IMR-90 (cell line): ENCODE results near the gene CFD. TPM values are rescaled to one million over a fixed set of nuclear protein-coding genes. Genes with fewer than 3 reads are reported as not detected.

ENCODE experiments used
- ATAC-seq: fragments of 200-7000 bp; cut with Tn5 transposase; 2 replicates; pipeline ENCODE4 v1.9.1; 2020; ENCODE audit warnings: low read depth, mild to moderate bottlenecking, moderate library complexity
- BruUV-seq: library from RNA; stranded (reverse); fragments of 400-500 nt; replicated peaks from 2 replicates; lab custom pipeline; 2021; lab: Mats Ljungman, UMichigan
- CTCF ChIA-PET: fragments of 300-600 bp; formaldehyde crosslinking; extraction: SDS; loops from one replicate; lab custom pipeline; 2021; ENCODE audit warnings: antibody characterized with exemption; lab: Yijun Ruan, JAX
- POLR2A ChIA-PET: fragments of 300-600 bp; sonication (Branson Sonifier 250); formaldehyde crosslinking; loops from one replicate; lab custom pipeline; 2022; ENCODE audit warnings: antibody characterized with exemption; ENCODE audit not compliant: unreplicated experiment; lab: Charles Lee
- DNase-seq: peaks from one replicate; pipeline ENCODE4 v3.0.0; 2013
- H2AFZ ChIP-seq: replicated peaks from 2 replicates; pipeline ENCODE3; 2013; ENCODE audit warnings: low read length, mild to moderate bottlenecking; ENCODE audit not compliant: poor library complexity
- H2AK5ac ChIP-seq: 2 replicates; pipeline ENCODE4 v1.6.1; 2013; ENCODE audit warnings: low read depth, low read length, inconsistent platforms
- H2AK9ac ChIP-seq: replicated peaks from 2 replicates; pipeline ENCODE3; 2013; ENCODE audit warnings: mild to moderate bottlenecking, low read depth, low read length, moderate library complexity; ENCODE audit not compliant: poor library complexity
- H2BK120ac ChIP-seq: 2 replicates; pipeline ENCODE4 v1.6.1; 2013; ENCODE audit warnings: low read depth, low read length, inconsistent platforms
- H2BK15ac ChIP-seq: 3 replicates; pipeline ENCODE4 v1.6.1; 2013; ENCODE audit warnings: low read depth, low read length, inconsistent platforms
- H2BK20ac ChIP-seq: 2 replicates; pipeline ENCODE4 v1.6.1; 2013; ENCODE audit warnings: low read depth, mild to moderate bottlenecking, inconsistent platforms, low read length, moderate library complexity
- H2BK5ac ChIP-seq: 2 replicates; pipeline ENCODE4 v1.6.1; 2013; ENCODE audit warnings: mild to moderate bottlenecking, low read depth, low read length, inconsistent platforms; ENCODE audit not compliant: poor library complexity, severe bottlenecking
- H3K14ac ChIP-seq: replicated peaks from 2 replicates; pipeline ENCODE4 v1.6.1; 2013; ENCODE audit warnings: low read depth, low read length, inconsistent platforms
- H3K18ac ChIP-seq: 2 replicates; pipeline ENCODE4 v1.6.1; 2013; ENCODE audit warnings: low read depth, low read length, control low read depth
- H3K23ac ChIP-seq: 2 replicates; pipeline ENCODE4 v1.6.1; 2013; ENCODE audit warnings: low read depth, low read length, inconsistent platforms
- H3K27ac ChIP-seq: 2 replicates; pipeline ENCODE4 v1.5.1; 2013; ENCODE audit warnings: mild to moderate bottlenecking, control low read depth, low read length; ENCODE audit not compliant: insufficient read depth
- H3K27me3 ChIP-seq: 2 replicates; pipeline ENCODE4 v1.6.1; 2013; ENCODE audit warnings: low read length; ENCODE audit not compliant: control insufficient read depth, insufficient read depth
- H3K36me3 ChIP-seq: 2 replicates; pipeline ENCODE4 v1.6.1; 2013; ENCODE audit warnings: low read length, mixed read lengths; ENCODE audit not compliant: control insufficient read depth, insufficient read depth
- H3K4ac ChIP-seq: 2 replicates; pipeline ENCODE4 v1.6.1; 2013; ENCODE audit warnings: low read depth, low read length, inconsistent platforms
- H3K4me1 ChIP-seq: 2 replicates; pipeline ENCODE4 v1.6.1; 2013; ENCODE audit warnings: low read length, mixed read lengths; ENCODE audit not compliant: control insufficient read depth, insufficient read depth
- H3K4me2 ChIP-seq: 2 replicates; pipeline ENCODE4 v1.6.1; 2013; ENCODE audit warnings: low read depth, mild to moderate bottlenecking, control low read depth, low read length, moderate library complexity
- H3K4me3 ChIP-seq: 2 replicates; pipeline ENCODE4 v1.5.1; 2013; ENCODE audit warnings: low read depth, mild to moderate bottlenecking, control low read depth, low read length, moderate library complexity; ENCODE audit not compliant: insufficient read depth
- H3K56ac ChIP-seq: 2 replicates; pipeline ENCODE4 v1.6.1; 2013; ENCODE audit warnings: low read length, inconsistent platforms; ENCODE audit not compliant: insufficient read depth; ENCODE audit errors: extremely low read depth
- H3K79me1 ChIP-seq, 2 experiments: 2 replicates each; pipeline ENCODE4 v1.6.1; 2013; ENCODE audit warnings: low read length in 2 of 2, inconsistent platforms in 1 of 2, low read depth in 1 of 2
- H3K9ac ChIP-seq: 2 replicates; pipeline ENCODE4 v1.6.1; 2013; ENCODE audit warnings: low read depth, low read length, control low read depth
- H3K9me1 ChIP-seq: 2 replicates; pipeline ENCODE4 v1.6.1; 2013; ENCODE audit warnings: low read length, inconsistent platforms; ENCODE audit not compliant: insufficient read depth
- H3K9me3 ChIP-seq: 2 replicates; pipeline ENCODE4 v1.6.1; 2013; ENCODE audit warnings: low read length; ENCODE audit not compliant: control insufficient read depth, insufficient read depth
- H4K20me1 ChIP-seq: 2 replicates; pipeline ENCODE4 v1.6.1; 2013; ENCODE audit warnings: low read length, inconsistent platforms; ENCODE audit not compliant: insufficient read depth
- H4K5ac ChIP-seq: 2 replicates; pipeline ENCODE4 v1.6.1; 2013; ENCODE audit warnings: mild to moderate bottlenecking, low read depth, low read length, control low read depth
- H4K8ac ChIP-seq, 2 experiments: 2 replicates each; pipeline ENCODE4 v1.6.1; 2013; ENCODE audit warnings: low read depth in 2 of 2, low read length in 2 of 2, control low read depth in 1 of 2, inconsistent platforms in 1 of 2
- H4K91ac ChIP-seq: 2 replicates; pipeline ENCODE4 v1.6.1; 2013; ENCODE audit warnings: low read depth, low read length, inconsistent platforms; ENCODE audit not compliant: insufficient read depth
- BHLHE40 ChIP-seq: fragments of 150-350 bp; IDR thresholded peaks from 2 replicates; pipeline ENCODE4 v1.6.1; 2016; ENCODE audit warnings: mild to moderate bottlenecking, low read depth, low read length
- CEBPB ChIP-seq: IDR thresholded peaks from 2 replicates; pipeline ENCODE4 v1.6.1; 2012; ENCODE audit warnings: low read depth, low read length, improper control_type of control experiment
- CHD1 ChIP-seq: IDR thresholded peaks from 2 replicates; pipeline ENCODE4 v1.6.1; 2012; ENCODE audit warnings: low read depth, low read length, improper control_type of control experiment
- FOS ChIP-seq: fragments of 150-350 bp; IDR thresholded peaks from 2 replicates; pipeline ENCODE4 v1.6.1; 2016; ENCODE audit warnings: low read depth, low read length
- MAFK ChIP-seq: IDR thresholded peaks from 2 replicates; pipeline ENCODE4 v1.6.1; 2012; ENCODE audit warnings: low read depth, low read length, improper control_type of control experiment
- MAZ ChIP-seq: IDR thresholded peaks from 2 replicates; pipeline ENCODE4 v1.6.1; 2012; ENCODE audit warnings: low read depth, mild to moderate bottlenecking, low read length, improper control_type of control experiment, moderate library complexity, borderline replicate concordance
- MXI1 ChIP-seq: IDR thresholded peaks from 2 replicates; pipeline ENCODE4 v1.6.1; 2012; ENCODE audit warnings: low read depth, mild to moderate bottlenecking, low read length, moderate library complexity, borderline replicate concordance
- NFE2L2 ChIP-seq: fragments of 150-350 bp; IDR thresholded peaks from 2 replicates; pipeline ENCODE4 v1.6.1; 2016; ENCODE audit warnings: low read depth, mild to moderate bottlenecking, low read length
- POLR2A ChIP-seq: IDR thresholded peaks from 2 replicates; pipeline ENCODE4 v1.6.1; 2012; ENCODE audit warnings: mild to moderate bottlenecking, low read depth, low read length
- RAD21 ChIP-seq: IDR thresholded peaks from 2 replicates; pipeline ENCODE4 v1.6.1; 2012; ENCODE audit warnings: low read length, improper control_type of control experiment
- RCOR1 ChIP-seq: IDR thresholded peaks from 2 replicates; pipeline ENCODE4 v1.6.1; 2012; ENCODE audit warnings: mild to moderate bottlenecking, low read length, improper control_type of control experiment; ENCODE audit not compliant: insufficient replicate concordance
- RFX5 ChIP-seq: IDR thresholded peaks from 2 replicates; pipeline ENCODE4 v1.8.0; 2012; ENCODE audit warnings: low read depth, mild to moderate bottlenecking, low read length, moderate library complexity
- SMC3 ChIP-seq: fragments of 150-350 bp; IDR thresholded peaks from 2 replicates; pipeline ENCODE4 v1.6.1; 2016; ENCODE audit warnings: low read depth, mild to moderate bottlenecking, antibody characterized with exemption, low read length, moderate library complexity
- WGBS, 2 experiments: methylation state at CpG; one replicate each; pipeline versions ENCODE4 v1.1.5 to v1.1.7; 2013; ENCODE audit warnings: missing lambda C conversion rate in 2 of 2; ENCODE audit not compliant: insufficient read length in 1 of 2; ENCODE audit errors: extremely low coverage in 2 of 2; 5-methylcytosine and 5-hydroxymethylcytosine counted together
- dilution Hi-C: fragments of 300-500 bp; cut with HindIII; formaldehyde crosslinking; loops from one replicate; pipeline ENCODE4 v1.14.3; 2018; ENCODE audit warnings: low sequenced_read_pairs; ENCODE audit not compliant: unreplicated experiment
- in situ Hi-C: fragments of 300-500 bp; cut with MboI; formaldehyde crosslinking; loops from 3 replicates; pipeline ENCODE4 v1.14.3; 2019; ENCODE audit warnings: low sequenced_read_pairs, inconsistent platforms, mixed read lengths
- intact Hi-C: fragments of 100-400 bp; cut with micrococcal nuclease; formaldehyde crosslinking; loops from 2 replicates; pipeline ENCODE4 v1.10.0; 2022
- polyA plus RNA-seq, 3 experiments: library from polyadenylated mRNA; depleted of rRNA; stranded (reverse); fragments of >200 nt; gene quantifications; 2 replicates each; pipeline ENCODE4 v1.2.3, GENCODE V29; 2012; ENCODE audit warnings: low replicate concordance in 1 of 3
- total RNA-seq: library from RNA; depleted of rRNA; stranded (reverse); fragments of >200 nt; gene quantifications from 2 replicates; pipeline ENCODE4 v1.2.3, GENCODE V29; 2012
- TF ChIP-seq, protein P1 (sequence below): fragments of 150-350 bp; IDR thresholded peaks from 2 replicates; pipeline ENCODE4 v1.6.1; 2016; ENCODE audit warnings: low read depth, mild to moderate bottlenecking, low read length, moderate library complexity, borderline replicate concordance
- TF ChIP-seq, protein P2 (sequence below): conservative IDR thresholded peaks from 2 replicates; pipeline ENCODE4 v1.5.1; 2012; ENCODE audit warnings: mild to moderate bottlenecking, low read depth, low read length, improper control_type of control experiment
- TF ChIP-seq, protein P3 (sequence below): fragments of 150-350 bp; IDR thresholded peaks from 2 replicates; pipeline ENCODE4 v1.6.1; 2017; ENCODE audit warnings: mild to moderate bottlenecking, antibody characterized with exemption, low read length, low read depth

CFD gene
- total and polyA plus RNA-seq, 2 of the 4 experiments (the other 2 are of a cell fraction): 1.4 to 2.8 TPM

DNA sequence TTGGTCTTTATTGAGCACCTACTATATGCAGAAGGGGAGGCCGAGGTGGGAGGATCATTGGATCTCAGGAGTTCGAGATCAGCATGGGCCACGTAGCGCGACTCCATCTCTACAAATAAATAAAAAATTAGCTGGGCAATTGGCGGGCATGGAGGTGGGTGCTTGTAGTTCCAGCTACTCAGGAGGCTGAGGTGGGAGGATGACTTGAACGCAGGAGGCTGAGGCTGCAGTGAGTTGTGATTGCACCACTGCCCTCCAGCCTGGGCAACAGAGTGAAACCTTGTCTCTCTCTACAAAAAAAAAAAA is 3.8 kb downstream of the CFD start:
- dilution Hi-C loops (no loop called here), in situ Hi-C loops (no loop called here), intact Hi-C loops (loop anchor here (10.0 kb wide), 1 partner anchor 198 kb away; the partner anchor contains the start of gene RNF126)
- Histone ChIP-seq H3K23ac (no peak overlapping the region), H3K14ac (no peak overlapping the region), H2AK9ac (peak overlapping the region; percentile 78), H2BK120ac (no peak overlapping the region), H3K4ac (no peak overlapping the region), H3K4me3 (no peak overlapping the region), H3K27ac (no peak overlapping the region), H2BK5ac (no peak overlapping the region), H3K9me3 (no peaks in the 10 kb centered on the region), H4K91ac (no peak overlapping the region), H3K9me1 (no peaks in the 10 kb centered on the region), H3K4me1 (peaks cover 3% of the 10 kb centered on the region; the same call in 1 of the 2 replicates), H4K8ac (no peak overlapping the region), H2AFZ (peak overlapping the region; percentile 68), H3K9ac (no peak overlapping the region), H3K79me1 (peaks cover 5 to 10% of the 10 kb centered on the region in 2 experiments; a peak in 2 of 4 replicates), H2AK5ac (0 out of 2 replicates have a peak overlapping the region, but pooled peaks have one; percentile 16), H3K18ac (no peak overlapping the region), H3K36me3 (peaks cover 10% of the 10 kb centered on the region), H3K27me3 (no peaks in the 10 kb centered on the region), H3K4me2 (no peak overlapping the region), H2BK20ac (no peak overlapping the region), H2BK15ac (no peak overlapping the region), H3K56ac (no peak overlapping the region), H4K5ac (no peak overlapping the region), H4K20me1 (no peaks in the 10 kb centered on the region; the same call in 1 of the 2 replicates)
- BruUV-seq: no TSS peak
- WGBS, 2 experiments: no CpG with 5 or more reads among the region's 7 CpGs
- no peak for DNase-seq
- no peak for TF ChIP-seq RCOR1
- TF ChIP-seq, protein P1, sequence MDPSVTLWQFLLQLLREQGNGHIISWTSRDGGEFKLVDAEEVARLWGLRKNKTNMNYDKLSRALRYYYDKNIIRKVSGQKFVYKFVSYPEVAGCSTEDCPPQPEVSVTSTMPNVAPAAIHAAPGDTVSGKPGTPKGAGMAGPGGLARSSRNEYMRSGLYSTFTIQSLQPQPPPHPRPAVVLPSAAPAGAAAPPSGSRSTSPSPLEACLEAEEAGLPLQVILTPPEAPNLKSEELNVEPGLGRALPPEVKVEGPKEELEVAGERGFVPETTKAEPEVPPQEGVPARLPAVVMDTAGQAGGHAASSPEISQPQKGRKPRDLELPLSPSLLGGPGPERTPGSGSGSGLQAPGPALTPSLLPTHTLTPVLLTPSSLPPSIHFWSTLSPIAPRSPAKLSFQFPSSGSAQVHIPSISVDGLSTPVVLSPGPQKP: no peak
- TF ChIP-seq MAFK: no peak
- TF ChIP-seq RFX5: no peak
- no peak for TF ChIP-seq BHLHE40
- TF ChIP-seq MAZ: no peak
- no peak for TF ChIP-seq CEBPB
- TF ChIP-seq MXI1: no peak
- TF ChIP-seq NFE2L2: no peak
- no peak for TF ChIP-seq POLR2A
- TF ChIP-seq, protein P2, sequence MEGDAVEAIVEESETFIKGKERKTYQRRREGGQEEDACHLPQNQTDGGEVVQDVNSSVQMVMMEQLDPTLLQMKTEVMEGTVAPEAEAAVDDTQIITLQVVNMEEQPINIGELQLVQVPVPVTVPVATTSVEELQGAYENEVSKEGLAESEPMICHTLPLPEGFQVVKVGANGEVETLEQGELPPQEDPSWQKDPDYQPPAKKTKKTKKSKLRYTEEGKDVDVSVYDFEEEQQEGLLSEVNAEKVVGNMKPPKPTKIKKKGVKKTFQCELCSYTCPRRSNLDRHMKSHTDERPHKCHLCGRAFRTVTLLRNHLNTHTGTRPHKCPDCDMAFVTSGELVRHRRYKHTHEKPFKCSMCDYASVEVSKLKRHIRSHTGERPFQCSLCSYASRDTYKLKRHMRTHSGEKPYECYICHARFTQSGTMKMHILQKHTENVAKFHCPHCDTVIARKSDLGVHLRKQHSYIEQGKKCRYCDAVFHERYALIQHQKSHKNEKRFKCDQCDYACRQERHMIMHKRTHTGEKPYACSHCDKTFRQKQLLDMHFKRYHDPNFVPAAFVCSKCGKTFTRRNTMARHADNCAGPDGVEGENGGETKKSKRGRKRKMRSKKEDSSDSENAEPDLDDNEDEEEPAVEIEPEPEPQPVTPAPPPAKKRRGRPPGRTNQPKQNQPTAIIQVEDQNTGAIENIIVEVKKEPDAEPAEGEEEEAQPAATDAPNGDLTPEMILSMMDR: no peak
- no peak for TF ChIP-seq FOS
- no peak for TF ChIP-seq SMC3
- TF ChIP-seq, protein P3, sequence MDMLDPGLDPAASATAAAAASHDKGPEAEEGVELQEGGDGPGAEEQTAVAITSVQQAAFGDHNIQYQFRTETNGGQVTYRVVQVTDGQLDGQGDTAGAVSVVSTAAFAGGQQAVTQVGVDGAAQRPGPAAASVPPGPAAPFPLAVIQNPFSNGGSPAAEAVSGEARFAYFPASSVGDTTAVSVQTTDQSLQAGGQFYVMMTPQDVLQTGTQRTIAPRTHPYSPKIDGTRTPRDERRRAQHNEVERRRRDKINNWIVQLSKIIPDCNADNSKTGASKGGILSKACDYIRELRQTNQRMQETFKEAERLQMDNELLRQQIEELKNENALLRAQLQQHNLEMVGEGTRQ: no peak
- no peak for TF ChIP-seq RAD21
- TF ChIP-seq CHD1: no peak
- ATAC-seq: no peak
- POLR2A ChIA-PET: interaction anchor here (0.5 kb wide), 1 partner anchor 183 kb away, joined by 22 read pairs; no protein-coding TSS in a partner anchor
- CTCF ChIA-PET: interaction anchor here (0.6 kb wide), 1 partner anchor 18 kb away, joined by 9 read pairs; no protein-coding TSS in a partner anchor
